HG03025 (cell line): ENCODE measurements around the gene ARHGDIA.
"Not testable (repeated sequence)": the region's sequence is repeated elsewhere in the genome, so short reads cannot be mapped to it uniquely, and the experiment has no call there.

ENCODE experiments used
- ATAC-seq: cut with Tn5 transposase; IDR thresholded peaks from one replicate; pipeline ENCODE4 v1.9.1; 2021; ENCODE audit warnings: mild to moderate bottlenecking, moderate library complexity; ENCODE audit not compliant: unreplicated experiment, low FRiP score

ARHGDIA gene

GRCh38 chr17:81844887-81845286 is 26.2 kb downstream of the ARHGDIA start:
- ATAC-seq, result no peak

GRCh38 chr17:81844327-81844851 is 26.7 kb downstream of the ARHGDIA start:
- no peak for ATAC-seq

DNA sequence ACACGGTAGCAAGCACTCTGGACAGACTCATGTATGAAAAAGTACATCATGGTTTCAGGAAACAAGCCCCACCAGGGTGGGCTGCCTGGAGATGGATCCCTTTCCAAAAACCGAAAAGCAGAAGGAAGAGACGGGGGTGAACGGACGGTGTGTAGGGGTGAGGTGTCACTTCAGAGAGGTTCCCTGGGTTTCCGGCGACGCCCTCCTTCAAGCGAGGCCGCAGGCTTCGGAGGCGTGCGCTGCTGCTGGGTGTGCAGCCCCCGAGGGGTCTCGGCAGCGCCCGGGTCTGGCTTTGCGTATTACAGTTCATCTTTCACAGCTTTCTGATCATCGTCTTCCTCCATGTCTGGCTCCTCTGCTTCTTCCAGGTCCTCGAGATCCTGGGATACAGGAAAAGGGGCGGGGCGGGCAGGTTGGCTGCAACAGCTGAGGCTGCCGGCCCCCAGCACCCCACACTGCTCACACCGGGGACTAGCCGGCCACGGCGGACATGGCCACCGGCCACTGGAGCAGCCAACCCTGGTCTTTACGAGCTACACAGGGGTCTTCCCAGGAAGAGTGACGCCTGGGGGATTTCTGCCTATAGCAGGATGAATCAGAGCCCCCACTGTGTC is 27.3 kb downstream of the ARHGDIA start:
- no peak for ATAC-seq

DNA sequence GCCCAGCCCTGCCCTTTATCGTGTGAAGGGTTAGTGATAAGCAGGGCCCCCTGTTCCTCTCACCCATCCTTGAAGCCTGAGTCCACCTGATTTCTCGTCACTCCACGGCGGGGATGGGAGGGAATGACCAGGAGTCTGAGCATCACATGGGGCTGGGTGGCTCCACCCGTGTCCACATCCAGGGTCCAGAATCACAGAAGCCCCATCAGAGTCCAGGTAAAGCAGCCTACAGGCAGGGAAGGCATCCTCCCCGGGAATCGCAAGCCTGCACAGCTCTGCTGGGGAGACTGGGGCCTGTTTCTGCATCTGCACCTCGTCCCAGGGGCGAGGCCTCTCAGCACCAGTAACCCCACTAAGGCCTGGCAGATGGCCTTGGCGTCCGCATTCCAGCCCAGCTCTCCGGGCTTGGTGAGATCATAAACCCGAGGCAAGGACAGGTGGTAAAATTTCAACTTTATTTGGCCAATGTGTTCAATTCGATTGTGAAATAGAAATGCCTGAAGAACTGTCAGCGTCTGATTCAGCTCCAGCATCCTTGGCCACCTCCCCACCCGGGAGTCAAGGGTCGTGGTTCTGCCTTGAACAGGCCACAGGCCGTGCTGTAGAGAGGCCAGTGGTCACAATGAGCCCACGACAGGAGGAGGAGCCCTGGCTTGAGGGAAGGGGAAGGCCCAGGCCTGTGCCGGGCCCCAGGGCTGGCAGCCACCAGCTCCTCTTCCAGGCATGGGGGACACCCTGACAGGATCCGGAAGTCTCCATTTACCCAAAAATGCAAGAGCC is 28.2 kb downstream of the ARHGDIA start:
- no peak for ATAC-seq

DNA sequence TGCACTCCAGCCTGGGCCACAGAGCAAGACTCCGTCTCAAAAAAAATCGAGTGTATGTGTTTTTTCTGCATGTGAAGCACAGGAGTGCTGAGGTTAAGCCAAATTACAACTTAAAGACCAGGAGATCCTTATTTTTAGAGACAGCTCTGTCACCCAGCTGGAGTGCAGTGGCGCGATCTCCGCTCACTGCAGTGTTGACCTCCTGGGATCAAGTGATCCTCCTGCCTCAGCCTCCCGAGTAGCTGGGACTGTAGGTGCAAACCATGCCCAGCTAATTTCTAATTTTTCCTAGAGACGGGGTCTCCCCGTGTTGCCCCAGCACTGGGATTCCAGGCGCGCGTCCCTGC is 28.8 kb downstream of the ARHGDIA start:
- no peak for ATAC-seq

DNA sequence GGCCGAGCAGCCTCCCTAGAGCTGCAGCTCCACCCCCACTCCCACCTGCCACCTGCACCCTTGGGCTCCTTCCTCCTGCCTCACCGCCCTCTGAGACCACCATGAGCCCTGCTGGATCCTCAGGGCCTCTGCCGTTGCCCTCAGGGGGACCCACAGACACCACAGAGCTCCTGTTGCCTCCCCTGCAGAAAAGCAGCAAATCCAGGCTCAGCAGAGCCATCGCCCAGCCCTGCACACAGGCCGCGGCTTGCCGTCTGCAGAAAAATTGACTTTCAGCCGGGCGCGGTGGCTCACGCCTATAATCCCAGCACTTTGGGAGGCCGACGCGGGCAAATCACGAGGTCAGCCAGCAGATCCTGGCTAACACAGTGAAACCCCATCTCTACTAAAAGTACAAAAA is 29.3 kb downstream of the ARHGDIA start:
- ATAC-seq, result no peak

DNA sequence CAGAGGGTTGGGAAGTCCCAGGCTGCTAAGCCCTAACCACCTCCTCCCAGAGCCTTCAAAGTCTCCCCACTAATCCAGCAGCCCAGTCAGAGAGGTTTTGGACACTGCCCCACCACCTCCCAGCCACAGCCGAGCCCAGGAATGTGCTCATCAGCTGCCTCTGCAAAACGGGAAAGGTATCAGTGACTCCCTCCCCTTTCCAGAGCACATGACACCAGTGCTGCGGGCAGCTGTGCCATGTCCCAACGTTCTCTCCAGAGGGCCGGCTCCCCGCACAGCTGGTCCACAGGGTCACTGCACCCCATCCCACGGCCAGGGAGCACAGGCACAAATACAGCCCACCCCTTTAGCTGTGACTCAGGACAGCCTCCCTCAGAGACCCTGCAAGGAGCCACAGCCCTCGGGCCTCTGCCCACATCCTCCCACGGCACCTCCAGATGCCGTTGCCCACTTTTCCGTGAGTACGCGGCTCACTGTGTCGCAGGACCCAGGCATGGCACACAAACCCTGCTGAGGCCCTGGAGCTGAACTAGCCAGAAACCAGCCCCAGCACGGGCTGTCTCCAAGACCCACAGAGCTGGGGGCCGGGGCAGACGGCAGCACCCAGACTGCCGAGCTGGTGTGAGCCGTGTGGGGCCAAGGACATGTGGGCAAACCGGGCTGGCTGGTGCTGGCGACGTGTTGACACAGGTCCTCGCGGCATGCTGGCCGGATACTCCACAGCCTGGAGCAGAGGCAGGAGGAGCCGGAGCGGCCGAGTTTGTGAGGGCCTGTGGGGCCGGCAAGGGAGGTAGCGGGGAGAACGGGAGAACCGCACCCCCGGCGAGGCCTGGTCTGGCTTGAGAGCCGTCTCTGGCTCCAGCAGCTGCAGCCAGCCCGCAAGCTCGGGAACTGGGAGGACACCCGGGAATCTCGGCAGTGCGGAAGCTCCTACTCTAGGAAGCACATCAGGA is 30.0 kb downstream of the ARHGDIA start:
- ATAC-seq, result no peak

DNA sequence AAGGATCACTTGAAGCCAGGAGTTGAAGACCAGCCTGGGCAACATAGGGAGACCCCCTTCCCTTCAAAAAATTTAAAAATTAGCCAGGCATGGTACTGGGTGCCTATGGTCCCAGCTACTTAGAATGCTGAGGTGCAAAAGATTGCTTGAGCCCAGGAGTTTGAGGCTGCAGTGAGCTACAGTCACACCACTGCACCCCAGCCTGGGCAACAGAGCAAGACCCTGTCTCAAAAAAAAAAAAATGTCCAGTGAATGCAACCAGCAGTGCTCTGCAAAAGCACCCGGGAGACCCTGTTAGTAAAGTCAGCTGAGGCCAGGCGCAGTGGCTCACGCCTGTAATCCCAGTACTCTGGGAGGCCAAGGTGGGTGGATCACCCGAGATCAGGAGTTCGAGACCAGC is 31.1 kb downstream of the ARHGDIA start:
- not testable (repeated sequence) for ATAC-seq

- no peak for ATAC-seq
These were observed 31.8 kb downstream of the ARHGDIA start for GRCh38 chr17:81839301-81839700.

GRCh38 chr17:81838753-81839255 is 32.3 kb downstream of the ARHGDIA start:
- no peak for ATAC-seq

DNA sequence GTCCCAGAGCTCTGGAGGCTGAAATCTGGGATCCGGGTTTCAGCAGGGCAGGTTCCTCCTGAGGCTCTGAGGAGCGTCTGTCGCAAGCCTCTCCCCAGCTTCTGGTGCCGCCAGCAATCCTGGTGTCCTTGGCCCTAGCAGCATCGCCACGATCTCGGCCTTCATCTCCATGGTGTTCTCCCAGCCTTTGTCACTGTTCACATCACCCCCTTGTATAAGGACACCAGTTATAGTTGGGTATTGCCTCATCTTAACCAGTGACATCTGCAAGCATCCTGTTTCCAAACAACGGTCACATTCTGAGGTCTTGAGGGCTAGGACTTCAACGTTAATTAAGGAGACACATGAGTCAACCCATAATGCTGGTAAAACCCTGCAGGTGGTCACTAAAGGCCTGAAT is 33.5 kb downstream of the ARHGDIA start:
- no peak for ATAC-seq

DNA sequence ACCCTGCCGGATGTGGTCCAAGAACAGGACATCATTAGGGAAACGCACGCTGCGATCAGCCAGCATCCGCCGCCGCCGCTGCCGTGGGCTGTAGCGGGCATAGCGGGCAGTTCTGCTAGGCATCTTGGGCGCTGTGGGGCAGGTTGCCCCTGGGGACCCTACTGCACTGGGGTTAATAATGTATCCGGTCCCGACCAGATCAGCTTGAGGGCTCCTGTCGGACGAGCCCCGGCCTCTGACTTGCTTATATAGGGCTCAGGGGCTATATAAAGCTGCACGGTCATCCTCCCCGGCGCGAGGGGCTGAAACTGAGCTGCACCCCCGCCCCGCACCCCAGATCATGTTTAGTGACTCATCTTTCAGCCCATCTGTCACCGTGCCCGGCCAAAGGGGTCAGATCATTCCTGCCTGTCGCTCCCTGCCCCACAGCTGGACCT is 36.3 kb downstream of the ARHGDIA start, which contains the start of gene PPP1R27:
Gene PPP1R27, minus strand, starts transcription at position 220 of the 437 bp plus-strand sequence. Its CDS starts 97 bp downstream, at position 123.
- ATAC-seq, result no peak

GRCh38 chr17:81833921-81834830 is 37.0 kb downstream of the ARHGDIA start:
- ATAC-seq, result no peak

- ATAC-seq, result peak; percentile 58
These were observed 37.8 kb downstream of the ARHGDIA start, which contains the start of gene MCRIP1 for GRCh38 chr17:81833160-81833920. Gene MCRIP1 (minus strand): TSS chr17:81833291. CDS start chr17:81824506, 8,785 bp downstream.

DNA sequence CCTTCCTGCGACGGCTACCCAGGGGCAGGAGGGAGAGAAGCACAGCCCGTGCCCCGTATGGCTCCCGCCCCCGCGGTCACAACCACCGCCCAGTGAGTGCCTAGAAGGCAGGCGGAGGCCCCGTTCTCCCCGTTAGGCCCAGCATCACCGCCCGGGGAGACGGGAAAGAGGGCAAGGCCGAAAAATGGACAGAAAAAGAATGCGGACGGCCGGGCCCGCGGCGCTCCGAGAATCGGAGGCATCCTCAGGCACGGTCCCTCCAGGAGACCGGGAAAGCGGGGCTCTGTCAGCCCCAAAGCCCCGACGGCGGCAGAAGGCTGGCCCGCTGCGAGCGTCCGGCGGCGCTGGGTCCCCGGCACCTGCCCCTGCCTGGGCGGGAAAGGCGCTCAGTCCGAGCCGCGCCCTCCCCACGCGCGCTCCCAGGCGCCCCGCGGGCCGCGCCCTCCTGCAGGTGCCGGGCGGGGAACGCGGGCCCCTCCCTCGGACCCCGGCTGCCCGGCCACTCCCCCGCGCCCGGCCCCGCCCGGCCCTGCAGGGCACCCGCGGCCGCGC is 38.5 kb downstream of the ARHGDIA start:
- no peak for ATAC-seq

DNA sequence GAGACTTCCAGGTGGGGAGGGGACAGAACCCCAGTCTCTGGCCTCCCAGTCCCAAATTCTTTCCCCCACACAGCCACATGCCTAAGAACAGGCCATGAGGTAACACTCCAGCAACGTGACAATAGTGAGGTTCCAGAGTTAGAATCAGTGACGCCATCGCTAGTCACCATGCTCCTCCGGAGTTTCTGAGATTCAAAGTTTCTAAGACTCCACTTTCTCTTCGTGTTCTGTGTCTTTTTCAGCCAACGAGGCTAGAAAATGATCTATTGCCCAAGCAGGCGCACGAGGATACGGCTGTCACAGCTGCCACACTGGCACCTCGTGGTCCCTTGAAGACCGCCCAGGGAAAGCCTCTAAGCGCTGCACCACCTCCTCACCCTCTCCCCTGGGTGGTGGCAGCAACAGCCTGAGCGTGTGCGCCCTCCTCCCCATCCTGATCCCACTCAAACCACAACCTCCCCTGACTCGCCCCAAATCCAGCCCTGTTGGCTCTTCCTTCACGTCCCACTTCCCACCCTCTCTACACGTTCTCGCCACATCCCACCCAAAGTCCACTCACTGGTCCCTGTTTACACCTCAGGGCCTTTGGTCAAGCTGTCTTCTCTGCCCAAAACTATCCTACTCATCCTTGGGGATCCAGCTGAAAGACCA is 39.1 kb downstream of the ARHGDIA start:
- no peak for ATAC-seq

- no peak for ATAC-seq
These were observed 39.6 kb downstream of the ARHGDIA start for GRCh38 chr17:81831563-81831956.

- ATAC-seq, result no peak
These were observed 41.3 kb downstream of the ARHGDIA start for GRCh38 chr17:81829858-81830257.
